Measurements from ENCODE around the gene OR4E1. TPM values are rescaled to one million over a fixed set of nuclear protein-coding genes. Genes with fewer than 3 reads are reported as not detected.

OR4E1 gene
- total RNA-seq, 3 donors from 2014 or later (not counting 1 experiment from before 2014, with no cell fraction given): not detected

GRCh38 chr14:21653331-21653885 is 20.2 kb downstream of the OR4E1 start, which contains the start of gene OR4E2:
TSS of gene OR4E2 (plus strand) at chr14:21653835. CDS start at chr14:21665083, 11,248 bp downstream.
- Mint-ChIP-seq H3K36me3 (no peaks in the 10 kb centered on the region), H3K9me3 (no peaks in the 10 kb centered on the region), H3K4me3 (no peak within 1 kb of the TSS), H3K27me3 (ENCODE audit: low read depth in 2 of 2) (peaks cover 10 to 24% of the 10 kb centered on the region in 2 donors), H3K4me1 (no peaks in the 10 kb centered on the region), H3K27ac (no peak within 1 kb of the TSS)
- Histone ChIP-seq H3K4me3 (ENCODE audit: low read length) (no peak within 1 kb of the TSS), H3K4me1 (ENCODE audit: control insufficient read depth, insufficient read depth, low read length) (no peaks in the 10 kb centered on the region), H3K9me3 (ENCODE audit: control insufficient read depth, insufficient read depth, low read length) (no peaks in the 10 kb centered on the region), H3K36me3 (ENCODE audit: control insufficient read depth, insufficient read depth, low read length) (no peaks in the 10 kb centered on the region), H3K27ac (ENCODE audit: low read length) (no peak within 1 kb of the TSS), H3K27me3 (ENCODE audit: control insufficient read depth, insufficient read depth, low read length) (no peaks in the 10 kb centered on the region)
- 88% methylated on average over 2 of the region's 2 CpGs for WGBS (ENCODE audit: insufficient coverage)
- no peak for DNase-seq
- ATAC-seq: no peak
- TF ChIP-seq CTCF (IDR thresholded peaks at IDR 0.05): no peak
- intact Hi-C loops (cut with micrococcal nuclease): no loop called here

- H3K9me3 Mint-ChIP-seq: no peaks in the 10 kb centered on the region
Observed at GRCh38 chr14:21652209-21652808, 21.3 kb downstream of the OR4E1 start.

GRCh38 chr14:21647380-21647779 is 26.2 kb downstream of the OR4E1 start:
- H3K9me3 Mint-ChIP-seq: no peaks in the 10 kb centered on the region
- Histone ChIP-seq H3K27me3 (ENCODE audit: control insufficient read depth, insufficient read depth, low read length) (peaks cover 2% of the 10 kb centered on the region), H3K4me3 (ENCODE audit: low read length) (no peak overlapping the region), H3K27ac (ENCODE audit: low read length) (no peak overlapping the region), H3K4me1 (ENCODE audit: control insufficient read depth, insufficient read depth, low read length) (no peaks in the 10 kb centered on the region), H3K36me3 (ENCODE audit: control insufficient read depth, insufficient read depth, low read length) (no peaks in the 10 kb centered on the region), H3K9me3 (ENCODE audit: control insufficient read depth, insufficient read depth, low read length) (no peaks in the 10 kb centered on the region)
- no peak overlapping the region for H3K27ac Mint-ChIP-seq
- ATAC-seq (no peak), DNase-seq (no peak)
- no peaks in the 10 kb centered on the region for H3K36me3 Mint-ChIP-seq
- no peaks in the 10 kb centered on the region for H3K4me1 Mint-ChIP-seq
- H3K4me3 Mint-ChIP-seq: no peak overlapping the region
- intact Hi-C loops (cut with micrococcal nuclease): no loop called here
- H3K27me3 Mint-ChIP-seq (ENCODE audit: low read depth in 2 of 2): peaks cover 7 to 25% of the 10 kb centered on the region in 2 donors
- TF ChIP-seq CTCF (IDR thresholded peaks at IDR 0.05): no peak

More at GRCh38 chr14:21652209-21652808, 21.3 kb downstream of the OR4E1 start:
- Histone ChIP-seq H3K27ac (ENCODE audit: low read length) (no peak overlapping the region), H3K9me3 (ENCODE audit: control insufficient read depth, insufficient read depth, low read length) (no peaks in the 10 kb centered on the region), H3K27me3 (ENCODE audit: control insufficient read depth, insufficient read depth, low read length) (no peaks in the 10 kb centered on the region), H3K4me1 (ENCODE audit: control insufficient read depth, insufficient read depth, low read length) (no peaks in the 10 kb centered on the region), H3K4me3 (ENCODE audit: low read length) (no peak overlapping the region), H3K36me3 (ENCODE audit: control insufficient read depth, insufficient read depth, low read length) (no peaks in the 10 kb centered on the region)
- Mint-ChIP-seq H3K4me3 (no peak overlapping the region), H3K27ac (no peak overlapping the region), H3K27me3 (ENCODE audit: low read depth in 2 of 2) (peaks cover 7 to 19% of the 10 kb centered on the region in 2 donors), H3K4me1 (no peaks in the 10 kb centered on the region), H3K36me3 (no peaks in the 10 kb centered on the region)
- intact Hi-C loops (cut with micrococcal nuclease): no loop called here
- TF ChIP-seq CTCF (IDR thresholded peaks at IDR 0.05): no peak
- WGBS (ENCODE audit: insufficient coverage): 50% methylated on average over 1 of the region's 1 CpG
- no peak for ATAC-seq
- DNase-seq: no peak

- no peak overlapping the region for H3K4me3 Mint-ChIP-seq
- 72% methylated on average over 5 of the region's 5 CpGs for WGBS (ENCODE audit: insufficient coverage)
- no peak overlapping the region for H3K27ac Mint-ChIP-seq
- DNase-seq (peak in 1 of 2 donors; percentile 6), ATAC-seq (no peak)
- TF ChIP-seq CTCF (IDR thresholded peaks at IDR 0.05): no peak
- H3K36me3 ChIP-seq (ENCODE audit: control insufficient read depth, insufficient read depth, low read length): no peaks in the 10 kb centered on the region
- H3K27me3 Mint-ChIP-seq (ENCODE audit: low read depth in 2 of 2): peaks cover 0 to 18% of the 10 kb centered on the region in 2 donors
- H3K4me3 ChIP-seq (ENCODE audit: low read length): peak overlapping the region; percentile 22
- H3K9me3 ChIP-seq (ENCODE audit: control insufficient read depth, insufficient read depth, low read length): no peaks in the 10 kb centered on the region
- H3K4me1 ChIP-seq (ENCODE audit: control insufficient read depth, insufficient read depth, low read length): no peaks in the 10 kb centered on the region
- H3K4me1 Mint-ChIP-seq: no peaks in the 10 kb centered on the region
- intact Hi-C loops (cut with micrococcal nuclease): no loop called here
- no peaks in the 10 kb centered on the region for H3K36me3 Mint-ChIP-seq
- no peak overlapping the region for H3K27ac ChIP-seq (ENCODE audit: low read length)
- peaks cover 2% of the 10 kb centered on the region for H3K27me3 ChIP-seq (ENCODE audit: control insufficient read depth, insufficient read depth, low read length)
- no peaks in the 10 kb centered on the region for H3K9me3 Mint-ChIP-seq
Observed at GRCh38 chr14:21643407-21643806, 30.2 kb downstream of the OR4E1 start.
